Glutamatergic neuron (in vitro differentiated cells): ENCODE measurements around the gene MACC1. TPM values are rescaled to one million over a fixed set of nuclear protein-coding genes. Genes with fewer than 3 reads are reported as not detected.

Source experiments
- DNase-seq: peaks from one replicate; pipeline ENCODE4 v3.0.0; 2022
- H3K27ac Mint-ChIP-seq: one replicate; pipeline ENCODE4 v1.8.0; 2020; ENCODE audit warnings: mild to moderate bottlenecking, mixed read lengths, inconsistent platforms; ENCODE audit not compliant: unreplicated experiment
- H3K27me3 Mint-ChIP-seq: one replicate; pipeline ENCODE4 v1.8.0; 2020; ENCODE audit warnings: mild to moderate bottlenecking, moderate library complexity, mixed read lengths, inconsistent platforms; ENCODE audit not compliant: unreplicated experiment
- H3K36me3 Mint-ChIP-seq: one replicate; pipeline ENCODE4 v1.8.0; 2020; ENCODE audit warnings: mild to moderate bottlenecking, mixed read lengths, inconsistent platforms; ENCODE audit not compliant: unreplicated experiment
- H3K4me1 Mint-ChIP-seq: one replicate; pipeline ENCODE4 v1.8.0; 2020; ENCODE audit warnings: mild to moderate bottlenecking, low read depth, mixed read lengths, inconsistent platforms; ENCODE audit not compliant: unreplicated experiment
- H3K4me3 Mint-ChIP-seq: one replicate; pipeline ENCODE4 v1.8.0; 2020; ENCODE audit warnings: mild to moderate bottlenecking, mixed read lengths, inconsistent platforms; ENCODE audit not compliant: unreplicated experiment
- H3K9me3 Mint-ChIP-seq: one replicate; pipeline ENCODE4 v1.8.0; 2020; ENCODE audit warnings: mild to moderate bottlenecking, moderate library complexity, mixed read lengths, inconsistent platforms; ENCODE audit not compliant: unreplicated experiment
- CTCF ChIP-seq: fragments of 200-600 bp; sonication (generic); IDR thresholded peaks from one replicate; pipeline ENCODE4 v1.5.0; 2021; ENCODE audit not compliant: partially characterized antibody, unreplicated experiment
- total RNA-seq: library from RNA; stranded (reverse); fragmentation: NEBNext Ultra II Directional; extraction: Animal tissue kit (Norgen Biotek cat#: 25700); gene quantifications from one replicate; pipeline ENCODE4 v1.2.1, GENCODE V29; 2021; ENCODE audit not compliant: unreplicated experiment

The MACC1 gene
- total RNA-seq, 1 donor from 2014 or later = 0.29 TPM

GRCh38 chr7:20240080-20240926, 23.1 kb upstream of the MACC1 start:
- Mint-ChIP-seq H3K27ac (no peak overlapping the region), H3K4me3 (no peak overlapping the region), H3K27me3 (peaks cover 2% of the 10 kb centered on the region), H3K9me3 (no peaks in the 10 kb centered on the region), H3K4me1 (peaks cover 3% of the 10 kb centered on the region), H3K36me3 (no peaks in the 10 kb centered on the region)
- no peak for TF ChIP-seq CTCF
- no peak for DNase-seq

GRCh38 chr7:20238754-20239324, 21.7 kb upstream of the MACC1 start:
- no peak for TF ChIP-seq CTCF
- Mint-ChIP-seq H3K36me3 (no peaks in the 10 kb centered on the region), H3K4me1 (peaks cover 3% of the 10 kb centered on the region), H3K27me3 (no peaks in the 10 kb centered on the region), H3K27ac (no peak overlapping the region), H3K9me3 (no peaks in the 10 kb centered on the region), H3K4me3 (no peak overlapping the region)
- DNase-seq = no peak

- H3K36me3 Mint-ChIP-seq = no peaks in the 10 kb centered on the region
- no peak for TF ChIP-seq CTCF
- peaks cover 3% of the 10 kb centered on the region for H3K4me1 Mint-ChIP-seq
- no peaks in the 10 kb centered on the region for H3K9me3 Mint-ChIP-seq
- no peaks in the 10 kb centered on the region for H3K27me3 Mint-ChIP-seq
- H3K4me3 Mint-ChIP-seq = no peak overlapping the region
- DNase-seq = no peak
- no peak overlapping the region for H3K27ac Mint-ChIP-seq
Observed at GRCh38 chr7:20238194-20238753, 21.1 kb upstream of the MACC1 start.

GRCh38 chr7:20237464-20238193, 20.4 kb upstream of the MACC1 start:
- no peak overlapping the region for H3K4me3 Mint-ChIP-seq
- H3K9me3 Mint-ChIP-seq = no peaks in the 10 kb centered on the region
- H3K27ac Mint-ChIP-seq = no peak overlapping the region
- no peak for TF ChIP-seq CTCF
- H3K36me3 Mint-ChIP-seq = no peaks in the 10 kb centered on the region
- peaks cover 3% of the 10 kb centered on the region for H3K4me1 Mint-ChIP-seq
- DNase-seq = no peak
- no peaks in the 10 kb centered on the region for H3K27me3 Mint-ChIP-seq
